Endothelial cell of umbilical vein (primary cell): ENCODE data around the gene STAB2. TPM values are rescaled to one million over a fixed set of nuclear protein-coding genes. Genes with fewer than 3 reads are reported as not detected.

Experiments
- BruUV-seq: library from RNA; stranded (reverse); fragments of 400-500 nt; replicated peaks from 2 replicates; lab custom pipeline; 2021; lab: Mats Ljungman, UMichigan
- CTCF ChIA-PET: fragments of 300-600, 350-600 bp; sonication (Branson Sonifier 250); formaldehyde crosslinking; loops from one replicate; lab custom pipeline; 2021; ENCODE audit warnings: antibody characterized with exemption, inconsistent platforms; lab: Charles Lee
- POLR2A ChIA-PET: fragments of 300-600, 350-600 bp; sonication (Branson Sonifier 250); formaldehyde crosslinking; loops from one replicate; lab custom pipeline; 2021; ENCODE audit warnings: antibody characterized with exemption, inconsistent platforms; lab: Charles Lee
- DNase-seq: peaks from one replicate; pipeline ENCODE4 v3.0.0-alpha.2; 2011; ENCODE audit warnings: low read depth, low spot score
- FAIRE-seq: peaks from 2 replicates; lab custom pipeline; 2011; peaks lifted over from hg19 to GRCh38; lab: Jason Lieb, UNC
- H2AFZ ChIP-seq: 2 replicates; pipeline ENCODE4 v1.6.0; 2012; ENCODE audit warnings: low read depth, low read length, control low read depth, inconsistent platforms
- H3K27ac ChIP-seq: 2 replicates; pipeline ENCODE4 v1.5.1; 2011; ENCODE audit warnings: low read depth, mild to moderate bottlenecking, control low read depth, low read length, moderate library complexity; ENCODE audit not compliant: insufficient read depth
- H3K27me3 ChIP-seq, 2 experiments: 2 replicates each; pipeline versions ENCODE4 v1.6.0 to v1.6.1; 2011; ENCODE audit warnings: low read length in 2 of 2, mixed read lengths in 1 of 2; ENCODE audit not compliant: control insufficient read depth in 2 of 2, insufficient read depth in 2 of 2
- H3K36me3 ChIP-seq, 2 experiments: 2 replicates in 1 of 2; 3 replicates in 1 of 2; pipeline ENCODE4 v1.5.1; 2011; ENCODE audit warnings: low read length in 2 of 2, mild to moderate bottlenecking in 1 of 2, moderate library complexity in 1 of 2; ENCODE audit not compliant: control insufficient read depth in 2 of 2, insufficient read depth in 2 of 2; ENCODE audit errors: extremely low read depth in 1 of 2
- H3K4me1 ChIP-seq: 3 replicates; pipeline ENCODE4 v1.5.1; 2011; ENCODE audit warnings: mild to moderate bottlenecking, low read length; ENCODE audit not compliant: control insufficient read depth, insufficient read depth; ENCODE audit errors: extremely low read depth
- H3K4me2 ChIP-seq: 2 replicates; pipeline ENCODE4 v1.6.1; 2011; ENCODE audit warnings: low read length, control low read depth, mixed read lengths; ENCODE audit not compliant: insufficient read depth
- H3K4me3 ChIP-seq, 3 experiments: fragments of 200-600 bp in 1 of 3; sonication (generic), shearing (Covaris generic) in 1 of 3; replicated peaks in 1 of 3; 2 replicates each; pipeline ENCODE4 v1.5.1; 2011 to 2016; ENCODE audit warnings: control low read depth in 3 of 3, low read length in 3 of 3, mild to moderate bottlenecking in 2 of 3, inconsistent platforms in 1 of 3, low read depth in 1 of 3, moderate library complexity in 1 of 3; ENCODE audit not compliant: insufficient read depth in 1 of 3
- H3K79me2 ChIP-seq: 2 replicates; pipeline ENCODE4 v1.6.0; 2012; ENCODE audit warnings: low read length, inconsistent platforms; ENCODE audit not compliant: control insufficient read depth, insufficient read depth
- H3K9ac ChIP-seq: replicated peaks from 2 replicates; pipeline ENCODE3; 2011; ENCODE audit warnings: low read length, control low read depth; ENCODE audit not compliant: insufficient read depth; ENCODE audit errors: extremely low read depth
- H3K9me1 ChIP-seq: replicated peaks from 3 replicates; pipeline ENCODE4 v1.6.0; 2011; ENCODE audit warnings: mild to moderate bottlenecking, low read length; ENCODE audit not compliant: control insufficient read depth, insufficient read depth; ENCODE audit errors: extremely low read depth
- H3K9me3 ChIP-seq: replicated peaks from 2 replicates; pipeline ENCODE4 v1.5.1; 2012; ENCODE audit warnings: low read length, inconsistent platforms; ENCODE audit not compliant: control insufficient read depth, insufficient read depth
- H4K20me1 ChIP-seq: replicated peaks from 2 replicates; pipeline ENCODE3; 2011; ENCODE audit warnings: mild to moderate bottlenecking, low read length; ENCODE audit not compliant: control insufficient read depth, insufficient read depth; ENCODE audit errors: extremely low read depth
- EZH2 ChIP-seq: IDR thresholded peaks from 2 replicates; pipeline ENCODE4 v1.6.1; 2012; ENCODE audit warnings: borderline replicate concordance, low read depth, mild to moderate bottlenecking, moderate library complexity, low read length, inconsistent platforms; ENCODE audit not compliant: severe bottlenecking
- FOS ChIP-seq: IDR thresholded peaks from 2 replicates; pipeline ENCODE4 v1.6.1; 2011; ENCODE audit warnings: mild to moderate bottlenecking, low read length, moderate library complexity, borderline replicate concordance; ENCODE audit not compliant: insufficient read depth
- GATA2 ChIP-seq: IDR thresholded peaks from 2 replicates; pipeline ENCODE4 v1.7.0; 2011; ENCODE audit warnings: low read depth, mild to moderate bottlenecking, moderate library complexity, mixed read lengths, low read length; ENCODE audit not compliant: insufficient read length, insufficient read depth
- MYC ChIP-seq: IDR thresholded peaks from one replicate; pipeline ENCODE4 v1.6.1; 2011; ENCODE audit warnings: mild to moderate bottlenecking, low read depth, low read length
- POLR2AphosphoS5 ChIP-seq: IDR thresholded peaks from 2 replicates; pipeline ENCODE4 v1.6.1; 2012; ENCODE audit warnings: low read depth, mild to moderate bottlenecking, control low read depth, low read length, moderate library complexity; ENCODE audit not compliant: insufficient read depth
- dilution Hi-C: fragments of 300-500 bp; cut with MboI; formaldehyde crosslinking; loops from one replicate; pipeline ENCODE4 v1.15.0; 2019; ENCODE audit warnings: low sequenced_read_pairs; ENCODE audit not compliant: extremely low pct_ligation_motif_present
- intact Hi-C: fragments of 100-400 bp; cut with micrococcal nuclease; formaldehyde crosslinking; loops from one replicate; pipeline ENCODE4 v1.10.0; 2022
- polyA plus RNA-seq, 4 experiments: library from polyadenylated mRNA; depleted of rRNA in 3 of 4; stranded (reverse) in 3 of 4; unstranded in 1 of 4; fragments of >200 nt; gene quantifications; 2 replicates each; pipeline versions ENCODE4 v1.2.1 to v1.2.3, GENCODE V29; 2011 to 2012; ENCODE audit warnings: missing spikeins in 1 of 4
- total RNA-seq: library from RNA; stranded (reverse); gene quantifications from 2 replicates; pipeline ENCODE4 v1.2.3, GENCODE V29; 2021
- TF ChIP-seq, protein P1 (sequence below), 2 donors: IDR thresholded peaks; 1 replicate in 1 of 2; 2 replicates in 1 of 2; pipeline ENCODE4 v1.5.1; 2011; ENCODE audit warnings: low read length in 2 of 2, mild to moderate bottlenecking in 2 of 2, moderate library complexity in 2 of 2, control low read depth in 1 of 2, inconsistent platforms in 1 of 2, low read depth in 1 of 2; ENCODE audit not compliant: insufficient read depth in 1 of 2; ENCODE audit errors: extremely low read depth in 1 of 2

Gene STAB2
- total and polyA plus RNA-seq, 2 donors (not counting 3 experiments of a cell fraction or from before 2014, with no cell fraction given) = 0.01 TPM; not detected in 1

- no peaks in the 10 kb centered on the region for H3K36me3 ChIP-seq
- dilution Hi-C loops (no loop called here), intact Hi-C loops (no loop called here)
- DNase-seq = no peak
- no peaks in the 10 kb centered on the region for H4K20me1 ChIP-seq
- H3K9me3 ChIP-seq = no peaks in the 10 kb centered on the region
- CTCF ChIA-PET = no interaction called here
- POLR2A ChIA-PET = no interaction called here
- no peaks in the 10 kb centered on the region for H3K4me1 ChIP-seq
- H2AFZ ChIP-seq = no peak overlapping the region
- H3K9ac ChIP-seq = no peak overlapping the region
- no peak for FAIRE-seq
- H3K4me3 ChIP-seq = no peak overlapping the region
- H3K27me3 ChIP-seq = no peaks in the 10 kb centered on the region
- H3K4me2 ChIP-seq = no peak overlapping the region
- TF ChIP-seq, protein P1, sequence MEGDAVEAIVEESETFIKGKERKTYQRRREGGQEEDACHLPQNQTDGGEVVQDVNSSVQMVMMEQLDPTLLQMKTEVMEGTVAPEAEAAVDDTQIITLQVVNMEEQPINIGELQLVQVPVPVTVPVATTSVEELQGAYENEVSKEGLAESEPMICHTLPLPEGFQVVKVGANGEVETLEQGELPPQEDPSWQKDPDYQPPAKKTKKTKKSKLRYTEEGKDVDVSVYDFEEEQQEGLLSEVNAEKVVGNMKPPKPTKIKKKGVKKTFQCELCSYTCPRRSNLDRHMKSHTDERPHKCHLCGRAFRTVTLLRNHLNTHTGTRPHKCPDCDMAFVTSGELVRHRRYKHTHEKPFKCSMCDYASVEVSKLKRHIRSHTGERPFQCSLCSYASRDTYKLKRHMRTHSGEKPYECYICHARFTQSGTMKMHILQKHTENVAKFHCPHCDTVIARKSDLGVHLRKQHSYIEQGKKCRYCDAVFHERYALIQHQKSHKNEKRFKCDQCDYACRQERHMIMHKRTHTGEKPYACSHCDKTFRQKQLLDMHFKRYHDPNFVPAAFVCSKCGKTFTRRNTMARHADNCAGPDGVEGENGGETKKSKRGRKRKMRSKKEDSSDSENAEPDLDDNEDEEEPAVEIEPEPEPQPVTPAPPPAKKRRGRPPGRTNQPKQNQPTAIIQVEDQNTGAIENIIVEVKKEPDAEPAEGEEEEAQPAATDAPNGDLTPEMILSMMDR (IDR thresholded peaks at IDR 0.05; ENCODE audit: extremely low read depth in 1 of 2, insufficient read depth in 1 of 2, low read depth in 1 of 2, low read length in 2 of 2) = no peak
- TF ChIP-seq POLR2AphosphoS5 (no peak), FOS (no peak)
- no TSS peak for BruUV-seq
- no peak overlapping the region for H3K27ac ChIP-seq
- H3K79me2 ChIP-seq = no peaks in the 10 kb centered on the region
- no peaks in the 10 kb centered on the region for H3K9me1 ChIP-seq
Observed at GRCh38 chr12:103757248-103757647, 170.2 kb downstream of the STAB2 start.

DNA sequence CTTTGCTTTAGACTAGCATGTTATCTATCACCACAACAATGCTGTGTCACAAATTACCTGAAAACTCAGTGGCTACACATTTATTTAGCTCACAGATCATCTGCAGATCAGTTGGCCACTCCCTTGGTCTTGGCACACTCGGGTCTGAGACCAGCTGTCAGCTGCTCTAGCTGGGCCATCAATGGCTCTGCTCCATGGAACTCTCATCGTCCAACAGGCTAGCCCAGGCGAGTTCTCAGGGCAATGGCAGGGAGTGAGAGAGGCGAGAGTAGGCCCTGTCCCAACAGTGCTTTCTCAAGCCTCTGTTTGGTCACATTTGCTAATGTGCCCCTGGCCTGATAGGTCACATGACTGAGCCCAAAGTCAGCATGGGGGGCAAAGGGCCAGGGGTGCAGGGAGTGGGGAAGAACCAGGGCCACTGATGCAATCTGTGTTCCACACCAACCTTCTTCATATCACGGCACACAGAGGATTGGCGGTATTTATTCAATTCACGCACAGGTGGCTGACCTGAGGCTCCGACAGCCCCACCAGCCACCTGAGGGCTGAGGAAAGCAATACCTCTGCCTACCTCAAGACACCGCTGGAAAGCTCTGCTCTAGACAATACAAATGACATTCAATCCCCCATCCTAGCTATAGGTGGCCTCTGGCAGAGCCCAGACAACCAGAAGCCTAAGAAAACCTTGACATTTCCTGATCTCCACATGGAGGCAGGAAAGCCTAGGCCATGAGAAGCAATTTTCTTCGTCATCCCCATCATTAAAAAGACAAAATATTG lies 171.4 kb downstream of the STAB2 start:
- Histone ChIP-seq H3K79me2 (no peaks in the 10 kb centered on the region), H3K4me3 (no peak overlapping the region), H3K9ac (no peak overlapping the region), H2AFZ (no peak overlapping the region), H3K9me1 (no peaks in the 10 kb centered on the region), H4K20me1 (no peaks in the 10 kb centered on the region), H3K4me1 (no peaks in the 10 kb centered on the region), H3K4me2 (no peak overlapping the region), H3K9me3 (no peaks in the 10 kb centered on the region), H3K27ac (no peak overlapping the region), H3K27me3 (no peaks in the 10 kb centered on the region), H3K36me3 (no peaks in the 10 kb centered on the region)
- TF ChIP-seq FOS (no peak), EZH2 (no peak), GATA2 (no peak), MYC (no peak)
- POLR2A ChIA-PET = no interaction called here
- no peak for DNase-seq
- CTCF ChIA-PET = no interaction called here
- intact Hi-C loops (no loop called here), dilution Hi-C loops (no loop called here)
- FAIRE-seq = no peak
- no TSS peak for BruUV-seq
